ENCODE results near the gene TULP1.

Gene TULP1

DNA sequence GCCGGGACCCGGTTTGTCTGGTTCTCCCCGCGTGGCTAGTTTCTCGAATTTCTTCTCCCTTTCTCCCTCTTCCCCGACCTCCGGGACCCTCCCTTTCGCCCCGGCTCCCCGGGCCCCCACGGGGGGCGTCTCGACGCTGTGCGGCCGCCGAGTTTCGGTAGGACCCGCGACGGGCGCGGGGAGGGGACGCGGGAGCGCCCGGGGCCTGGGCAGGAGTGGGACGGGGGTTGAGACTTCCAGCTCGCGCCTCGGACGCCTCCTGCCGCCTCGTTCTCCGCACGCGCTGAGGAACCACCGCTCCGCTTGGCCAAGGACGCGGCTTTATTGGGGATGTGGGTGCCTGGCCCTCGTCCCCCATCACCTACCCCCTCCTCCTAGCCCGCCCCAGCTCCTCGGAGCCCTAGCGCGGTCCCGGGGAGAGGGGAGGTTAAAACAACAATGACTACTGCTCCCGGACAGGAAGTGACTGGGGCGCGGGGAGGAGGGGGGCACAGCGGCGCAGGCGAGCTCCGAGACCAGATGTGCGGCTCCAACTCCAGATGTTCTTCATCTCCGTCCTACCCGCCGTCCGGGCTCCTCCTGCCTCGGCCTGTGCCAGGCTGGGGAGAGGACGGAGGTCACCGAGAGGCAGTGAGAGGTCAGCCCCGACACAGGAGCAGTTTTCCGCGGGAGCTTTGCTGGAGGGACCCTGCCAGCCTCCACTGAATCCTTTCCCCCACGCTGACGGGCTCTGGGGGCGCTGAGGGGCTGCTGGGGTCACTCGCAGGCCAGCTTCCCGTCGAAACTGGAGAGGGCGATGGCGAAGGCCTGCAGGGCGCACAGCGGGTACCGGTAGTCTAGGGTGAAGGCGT, 14.9 kb downstream of the TULP1 start:
- peak in 1 of 3 experiments; percentile 40 for DNase-seq (ENCODE audit: low read depth in 2 of 3, low spot score in 2 of 3)

DNA sequence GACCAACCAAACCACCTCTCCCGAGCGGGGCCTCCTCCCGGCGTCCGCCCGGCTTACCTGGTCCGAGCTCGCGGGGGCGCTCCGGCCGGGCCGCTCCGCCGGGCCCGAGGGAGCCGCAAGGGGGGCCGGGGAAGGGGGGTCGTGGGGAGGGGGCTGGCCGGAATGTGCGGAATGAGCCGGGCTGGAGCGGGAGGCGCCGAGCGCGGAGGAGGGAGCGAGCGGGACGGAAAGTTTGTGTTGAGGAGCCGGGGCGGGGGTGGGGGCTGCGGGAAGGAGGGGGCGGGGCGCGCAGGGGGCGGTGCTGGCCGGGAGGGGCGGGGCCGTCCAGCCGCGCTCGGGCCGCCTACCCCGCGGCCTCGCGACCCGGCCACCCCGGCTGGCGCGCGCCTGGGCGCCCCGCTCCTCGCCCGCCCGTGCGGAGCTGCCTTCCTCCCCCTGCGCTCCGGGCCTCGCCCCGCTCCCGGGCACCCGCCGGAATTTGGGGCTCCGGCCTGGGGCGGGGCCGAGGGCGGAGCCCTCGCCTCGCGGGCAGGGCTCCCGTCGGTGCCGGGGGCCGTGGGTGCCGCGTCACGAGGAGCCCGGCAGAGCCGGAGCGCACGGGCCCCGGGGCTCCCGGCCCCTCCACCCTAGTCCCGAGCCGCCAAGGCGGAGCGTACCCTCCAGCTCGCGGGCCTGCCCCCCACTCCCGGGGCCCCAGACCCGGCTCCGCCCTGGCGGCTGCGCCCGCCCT, 15.7 kb downstream of the TULP1 start, which contains the start of gene TEAD3:
Gene TEAD3 (minus strand): TSS at position 239 of the 730 bp plus-strand sequence.
- DNase-seq (ENCODE audit: low read depth in 2 of 3, low spot score in 2 of 3): peak in 2 of 3 experiments; percentile 31 to 43

DNA sequence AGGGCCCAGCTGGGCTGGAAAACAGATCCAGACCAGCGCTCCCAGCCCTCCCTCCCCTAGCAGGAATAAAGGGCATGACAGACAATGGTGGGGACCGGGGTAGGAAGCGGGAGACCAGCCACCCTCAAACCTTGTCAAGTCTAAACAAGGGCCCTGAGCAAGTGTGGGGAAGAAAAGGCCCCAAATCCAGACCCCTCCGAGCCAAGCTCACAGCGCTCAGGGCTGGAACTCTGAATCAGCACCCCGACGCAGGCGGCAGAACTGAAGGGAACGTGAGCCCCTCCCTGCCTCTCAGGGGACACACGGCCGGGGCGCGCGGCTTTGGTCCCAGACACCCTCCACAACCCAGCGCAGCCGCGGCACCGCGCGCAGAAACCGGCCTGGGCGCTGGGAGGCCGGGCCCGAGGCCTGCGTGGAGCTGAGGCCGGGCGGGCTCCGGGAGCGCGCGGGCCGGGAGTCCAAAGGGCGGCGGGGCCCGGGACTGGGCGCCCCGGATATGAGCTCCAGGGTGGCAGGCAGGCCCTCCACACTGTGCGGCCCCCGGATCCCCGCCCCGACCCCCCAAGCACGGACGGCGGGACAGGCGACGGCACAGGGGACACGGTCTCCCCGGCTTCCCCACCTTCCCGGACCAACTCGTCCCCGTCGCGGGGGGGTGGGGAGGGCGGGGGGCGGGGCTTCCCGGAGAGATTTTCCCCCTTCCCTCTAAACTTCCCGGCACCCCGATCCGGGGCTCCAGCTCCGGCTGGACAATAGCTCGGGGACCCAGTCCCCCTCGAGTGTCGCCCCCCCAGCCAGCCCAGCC, 16.5 kb downstream of the TULP1 start:
- DNase-seq (ENCODE audit: low read depth in 2 of 3, low spot score in 2 of 3): no peak

DNA sequence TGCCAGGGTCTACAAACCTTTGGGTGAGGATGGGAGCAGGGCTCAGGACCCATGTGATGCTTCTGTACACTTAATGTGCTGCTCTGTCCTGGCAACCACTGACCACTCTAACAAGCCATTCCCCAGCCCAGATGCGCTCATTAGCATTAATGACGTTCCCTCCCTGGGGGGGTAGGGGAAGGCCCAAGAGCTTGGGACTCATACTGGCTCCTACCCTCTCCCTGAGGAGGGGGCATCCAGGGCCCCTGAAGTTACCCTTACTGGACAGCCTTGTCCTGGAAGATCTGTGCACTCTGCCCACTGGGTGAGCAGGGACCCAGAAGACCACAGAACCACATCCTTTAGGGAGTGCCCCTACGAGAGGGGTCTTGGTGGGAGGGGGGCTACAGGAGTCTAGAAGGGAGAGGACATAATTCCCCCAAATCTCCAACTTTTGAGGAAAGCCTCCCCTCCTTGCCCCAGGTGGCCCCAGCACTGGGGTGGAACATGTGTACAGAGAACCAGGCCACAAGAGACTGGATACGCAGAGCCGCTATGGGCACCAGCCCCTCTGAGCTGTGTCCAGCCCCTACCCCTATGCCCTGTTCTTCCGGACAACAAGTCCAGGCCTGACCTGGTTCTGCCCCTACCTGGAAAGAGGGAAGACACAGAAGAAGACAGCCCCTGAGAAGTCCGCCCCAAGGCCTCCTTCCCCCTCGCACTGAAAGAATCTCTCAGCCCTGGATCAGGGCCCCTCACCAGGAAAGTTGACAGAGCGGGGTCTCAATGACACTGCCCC, 17.2 kb downstream of the TULP1 start:
- DNase-seq (ENCODE audit: low read depth in 2 of 3, low spot score in 2 of 3): no peak

DNA sequence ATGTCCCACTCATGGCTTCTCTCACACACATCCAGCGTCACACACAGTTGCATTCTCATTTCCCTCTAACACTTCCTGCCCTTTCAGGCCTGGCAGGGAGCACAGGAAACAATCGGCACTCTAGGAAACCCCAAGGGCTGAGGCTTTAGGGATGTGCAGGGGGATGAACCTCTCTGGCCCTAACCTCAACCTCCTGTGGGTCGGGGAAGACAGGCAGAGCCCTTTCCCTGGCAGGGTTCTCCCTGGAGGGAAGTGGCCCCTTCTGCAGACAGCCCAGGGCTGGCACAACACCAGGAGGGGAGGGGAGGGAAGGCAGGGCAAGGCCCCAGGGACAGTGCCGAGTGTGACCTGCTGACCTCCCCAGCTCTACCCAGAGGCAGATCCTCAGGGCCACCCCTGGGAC, 18.5 kb downstream of the TULP1 start:
- no peak for DNase-seq (ENCODE audit: low read depth in 2 of 3, low spot score in 2 of 3)

DNA sequence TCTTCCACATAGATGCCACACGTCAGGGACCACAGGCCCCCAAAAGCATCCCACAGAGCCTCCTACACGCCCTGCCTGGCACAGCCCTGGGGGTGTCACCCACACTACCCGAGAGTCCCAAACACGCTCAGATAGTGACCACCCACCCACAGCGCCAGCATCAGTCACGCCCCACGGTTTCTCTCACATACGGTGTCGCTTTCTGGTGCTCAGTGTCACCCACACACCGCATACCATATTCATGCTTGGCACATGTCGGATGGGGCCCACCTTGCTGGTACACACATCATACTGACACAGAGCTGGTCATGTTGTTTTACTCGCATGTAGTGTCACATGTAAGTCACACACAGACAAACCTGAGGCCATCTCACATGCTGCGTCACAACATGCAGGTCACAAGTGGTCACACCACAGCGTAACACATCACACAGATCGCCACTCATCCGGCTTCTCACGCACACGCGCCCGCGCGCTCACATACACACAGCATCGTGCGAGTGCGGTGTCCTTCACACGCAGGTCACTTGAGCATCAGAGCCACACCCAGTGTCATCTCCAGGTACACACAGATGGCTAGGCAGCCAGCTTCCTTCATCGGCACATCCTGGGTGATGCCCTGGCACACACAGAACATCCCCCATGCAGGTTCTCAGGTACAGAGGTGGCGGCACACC, 19.3 kb downstream of the TULP1 start:
- no peak for DNase-seq (ENCODE audit: low read depth in 2 of 3, low spot score in 2 of 3)

DNA sequence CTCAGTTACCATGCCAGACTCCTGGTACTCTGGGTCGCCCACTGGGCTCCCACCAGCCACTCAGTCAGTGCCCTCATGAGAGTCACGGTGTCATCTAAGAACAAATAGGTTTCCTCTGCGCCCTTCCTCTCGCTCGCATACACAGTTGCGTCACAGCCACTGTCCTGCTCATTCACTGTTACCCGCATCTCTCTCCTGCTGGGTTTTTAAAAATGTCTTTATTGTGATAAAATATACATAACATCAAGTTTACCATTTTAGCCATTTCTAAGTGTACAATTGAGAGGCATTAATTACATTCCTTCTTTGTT, 19.8 kb downstream of the TULP1 start:
- no peak for DNase-seq (ENCODE audit: low read depth in 2 of 3, low spot score in 2 of 3)

DNA sequence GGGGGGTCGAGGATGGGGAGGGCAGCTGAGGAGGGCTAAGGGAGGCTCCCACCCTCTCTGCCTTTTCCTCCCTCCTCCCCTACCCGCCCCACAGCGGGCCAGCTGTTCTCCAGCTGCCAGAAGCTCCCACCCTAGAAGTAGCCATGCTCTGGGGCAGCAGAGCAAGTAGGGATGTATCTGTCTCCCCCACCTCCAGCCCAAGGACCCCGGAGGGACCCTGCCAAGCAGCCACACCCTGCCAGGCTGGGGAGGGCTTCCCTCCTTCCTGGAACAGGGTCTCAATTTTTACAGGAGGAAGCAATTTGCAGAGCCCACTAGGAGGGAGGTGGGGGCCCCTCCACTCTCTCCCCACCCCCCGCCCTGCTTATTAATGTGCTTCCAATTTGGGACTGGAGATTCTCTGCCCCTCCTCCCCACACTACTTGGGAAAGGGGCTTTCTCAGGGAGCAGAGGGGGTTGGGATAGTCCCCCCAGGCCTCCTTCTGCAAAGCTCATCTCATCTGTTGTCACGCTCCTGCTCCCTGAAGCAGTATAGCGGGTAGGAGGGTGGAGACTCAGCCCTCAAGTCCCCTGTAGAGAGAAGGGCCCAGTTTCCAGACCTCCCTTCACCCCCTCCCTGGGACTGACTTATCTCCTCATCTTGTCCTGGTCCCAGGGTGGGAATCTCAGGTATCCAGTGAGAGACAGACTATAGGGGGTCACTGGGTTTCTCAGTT, 20.3 kb downstream of the TULP1 start:
- no peak for DNase-seq (ENCODE audit: low read depth in 2 of 3, low spot score in 2 of 3)

DNA sequence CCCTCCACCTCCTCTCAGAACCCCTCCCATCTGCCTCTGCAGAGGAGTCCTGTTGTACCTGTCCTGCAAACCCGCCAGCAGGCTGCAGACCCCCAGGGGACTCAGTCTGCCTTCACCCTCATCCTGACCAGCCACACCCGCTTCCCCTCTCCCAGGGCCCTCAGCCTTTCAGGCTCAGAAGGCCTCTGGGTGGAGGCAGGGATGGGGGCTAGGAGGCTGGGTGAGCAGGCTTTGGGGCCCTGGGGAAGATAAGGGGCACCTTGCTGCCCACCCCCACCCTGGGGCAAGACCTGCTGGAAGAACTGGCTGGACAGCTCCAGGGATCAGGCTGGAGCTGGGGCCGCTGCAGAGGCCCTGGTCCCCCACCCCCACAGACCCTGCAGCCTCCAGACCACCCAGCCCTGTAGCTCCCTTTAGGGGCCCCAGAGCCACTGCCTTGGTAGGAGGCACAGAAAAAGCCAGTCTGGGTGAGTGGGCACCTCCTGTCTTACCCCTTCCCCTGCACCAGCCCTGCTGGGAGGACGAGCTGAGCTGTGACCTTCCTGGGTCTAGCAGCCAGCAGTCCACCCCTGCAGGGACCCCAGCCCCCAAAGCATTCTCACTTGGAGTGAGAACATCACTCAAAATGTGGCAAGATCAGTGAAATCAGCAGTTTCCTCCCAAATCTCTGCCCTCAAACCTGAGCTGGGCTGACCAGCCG, 21.0 kb downstream of the TULP1 start:
- DNase-seq (ENCODE audit: low read depth in 2 of 3, low spot score in 2 of 3): no peak

DNA sequence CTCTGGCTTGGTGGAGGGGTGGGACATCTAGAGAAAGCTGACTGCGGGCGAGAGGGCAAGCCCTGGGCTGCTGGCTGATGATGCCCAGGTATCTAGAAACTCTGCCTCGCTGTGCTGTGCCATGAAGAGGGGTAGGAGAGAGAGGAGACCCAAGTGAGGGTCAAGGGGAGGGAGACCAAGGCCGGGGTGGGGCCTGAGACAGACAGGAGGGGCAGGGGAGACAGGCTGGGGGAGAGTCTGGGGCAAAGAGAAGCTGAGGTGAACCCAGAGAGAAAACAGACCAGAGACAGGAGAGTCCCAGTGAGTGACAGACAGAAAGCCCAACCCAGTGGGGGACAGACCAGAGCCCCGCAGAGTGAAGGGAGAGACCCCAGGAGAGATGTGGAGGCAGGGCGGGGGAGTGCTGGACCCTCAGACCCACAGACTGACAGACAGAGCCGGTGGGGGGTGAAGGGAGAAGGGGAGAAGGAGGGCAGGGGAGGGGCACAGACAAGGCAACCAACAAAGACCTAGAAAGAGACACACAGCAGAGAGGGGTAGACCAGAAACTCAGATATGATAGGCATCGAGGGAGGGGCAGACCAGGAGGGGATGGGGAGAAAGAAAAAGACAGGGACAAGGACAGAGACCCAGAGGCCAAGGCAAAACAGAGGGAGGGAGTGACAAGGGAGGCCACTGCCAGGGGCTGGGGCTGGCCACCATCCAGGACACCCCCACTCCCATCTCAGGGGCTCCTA, 21.7 kb downstream of the TULP1 start:
- DNase-seq (ENCODE audit: low read depth in 2 of 3, low spot score in 2 of 3): no peak

DNA sequence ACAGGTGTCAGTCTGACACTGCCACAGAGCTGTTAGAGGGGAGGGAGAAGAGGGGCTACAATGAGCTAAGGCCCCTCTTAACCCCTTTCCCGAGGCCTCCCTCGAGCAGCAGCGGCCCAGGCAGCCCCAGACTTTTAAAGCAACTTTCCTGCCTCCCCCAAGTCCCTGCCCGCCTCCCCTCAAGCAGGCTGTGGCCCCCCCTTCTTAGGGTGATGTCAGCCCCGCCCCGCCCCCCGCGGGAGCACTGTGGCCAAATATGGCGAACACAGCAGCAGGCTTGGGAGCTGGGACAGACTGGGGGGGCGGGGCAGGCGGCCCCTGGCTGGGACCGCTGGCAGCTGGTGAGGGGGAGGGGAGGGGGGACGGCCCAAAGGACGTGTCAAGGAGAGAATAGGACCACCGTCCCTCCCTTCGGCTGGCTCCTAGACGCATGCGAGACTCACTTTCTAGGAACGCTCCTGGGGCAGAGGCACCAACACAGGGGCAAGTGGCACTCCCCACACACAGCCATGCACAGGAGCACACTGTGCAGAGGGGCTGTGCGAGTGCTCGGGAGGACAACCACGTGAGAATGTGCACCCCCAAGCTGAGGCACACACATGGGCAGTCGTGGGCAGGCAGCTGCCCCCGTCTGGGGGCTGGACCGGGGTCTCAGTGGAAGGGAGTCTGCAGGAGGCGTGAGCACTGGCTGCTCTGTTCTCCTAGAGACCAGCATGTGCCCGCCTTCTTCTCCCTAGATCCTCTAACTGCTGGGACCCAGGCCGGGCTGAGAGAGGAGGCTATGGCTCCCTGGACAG, 22.5 kb downstream of the TULP1 start:
- no peak for DNase-seq (ENCODE audit: low read depth in 2 of 3, low spot score in 2 of 3)

DNA sequence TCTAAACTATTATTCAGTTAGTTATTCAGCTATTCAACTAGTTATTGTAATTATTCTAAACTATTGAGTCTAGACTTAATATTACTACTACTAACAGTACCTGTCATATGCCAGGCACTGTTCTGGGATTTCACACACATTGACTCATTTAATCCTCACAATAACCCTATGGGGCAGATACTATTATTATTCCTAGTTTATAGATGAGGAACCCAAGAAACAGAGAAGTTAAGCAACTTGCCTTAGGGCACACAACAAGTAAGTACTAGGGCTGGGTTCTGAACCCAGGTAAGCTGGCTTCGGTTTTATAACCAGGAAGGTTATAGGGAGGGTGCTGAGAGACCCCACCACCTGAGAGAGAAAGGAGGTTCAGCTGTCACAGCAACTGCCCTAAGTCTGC, 23.6 kb downstream of the TULP1 start:
- DNase-seq (ENCODE audit: low read depth in 2 of 3, low spot score in 2 of 3): no peak

DNA sequence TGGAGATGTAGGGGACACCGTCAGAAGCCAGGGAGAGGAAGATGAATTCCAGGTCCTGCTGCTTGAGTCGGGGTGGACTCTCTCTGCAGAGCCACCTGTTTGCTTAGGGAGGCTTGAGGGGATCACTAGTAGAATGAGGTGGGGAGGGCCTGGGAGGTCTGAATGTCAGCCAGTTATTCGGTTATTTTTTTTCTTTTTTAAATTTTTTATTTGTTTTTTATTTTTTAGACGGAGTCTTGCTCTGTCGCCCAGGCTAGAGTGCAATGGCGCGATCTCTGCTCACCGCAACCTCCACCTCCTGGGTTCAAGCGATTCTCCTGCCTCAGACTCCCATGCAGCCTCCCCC, 24.2 kb downstream of the TULP1 start:
- no peak for DNase-seq (ENCODE audit: low read depth in 2 of 3, low spot score in 2 of 3)

DNA sequence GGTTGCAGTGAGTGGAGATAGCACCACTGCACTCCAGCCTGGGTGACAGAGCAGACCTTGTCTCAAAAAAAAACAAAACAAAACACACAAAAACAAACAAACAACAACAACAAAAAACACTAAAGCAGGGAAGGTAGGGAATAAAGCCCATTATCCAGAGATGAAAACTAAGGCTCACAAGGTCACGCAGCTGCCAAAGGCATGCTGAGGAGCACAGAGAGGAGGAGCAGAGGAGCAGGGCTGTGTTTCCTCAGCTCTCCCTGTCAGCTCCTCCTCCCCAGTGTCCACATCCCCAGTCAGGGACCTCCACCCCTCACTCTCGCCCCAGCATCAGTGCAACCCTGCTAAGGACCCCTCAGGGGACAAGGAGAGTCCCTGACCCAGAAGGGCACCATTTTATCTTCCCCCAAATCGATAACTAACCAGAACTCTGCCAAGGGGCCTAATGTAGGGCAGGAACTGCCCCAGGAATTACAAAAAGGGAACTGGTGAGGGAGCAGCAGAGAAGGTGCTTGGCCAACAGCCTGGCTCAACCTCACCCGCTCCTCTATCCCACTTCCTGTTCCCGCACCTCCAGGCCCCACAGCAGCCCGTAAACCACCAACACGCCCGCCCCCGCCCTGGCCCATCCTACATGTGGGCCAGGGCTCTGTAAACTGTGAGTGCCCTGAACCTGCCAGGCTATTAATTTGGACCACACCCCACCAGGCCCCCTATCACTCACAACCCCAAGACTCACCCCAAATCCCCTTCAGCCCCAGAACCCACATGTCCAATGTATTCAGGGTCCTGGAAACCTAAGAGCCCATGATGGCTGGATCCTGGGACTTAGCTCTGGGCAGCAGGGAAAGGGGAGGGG, 24.8 kb downstream of the TULP1 start:
- DNase-seq (ENCODE audit: low read depth in 2 of 3, low spot score in 2 of 3): no peak

DNA sequence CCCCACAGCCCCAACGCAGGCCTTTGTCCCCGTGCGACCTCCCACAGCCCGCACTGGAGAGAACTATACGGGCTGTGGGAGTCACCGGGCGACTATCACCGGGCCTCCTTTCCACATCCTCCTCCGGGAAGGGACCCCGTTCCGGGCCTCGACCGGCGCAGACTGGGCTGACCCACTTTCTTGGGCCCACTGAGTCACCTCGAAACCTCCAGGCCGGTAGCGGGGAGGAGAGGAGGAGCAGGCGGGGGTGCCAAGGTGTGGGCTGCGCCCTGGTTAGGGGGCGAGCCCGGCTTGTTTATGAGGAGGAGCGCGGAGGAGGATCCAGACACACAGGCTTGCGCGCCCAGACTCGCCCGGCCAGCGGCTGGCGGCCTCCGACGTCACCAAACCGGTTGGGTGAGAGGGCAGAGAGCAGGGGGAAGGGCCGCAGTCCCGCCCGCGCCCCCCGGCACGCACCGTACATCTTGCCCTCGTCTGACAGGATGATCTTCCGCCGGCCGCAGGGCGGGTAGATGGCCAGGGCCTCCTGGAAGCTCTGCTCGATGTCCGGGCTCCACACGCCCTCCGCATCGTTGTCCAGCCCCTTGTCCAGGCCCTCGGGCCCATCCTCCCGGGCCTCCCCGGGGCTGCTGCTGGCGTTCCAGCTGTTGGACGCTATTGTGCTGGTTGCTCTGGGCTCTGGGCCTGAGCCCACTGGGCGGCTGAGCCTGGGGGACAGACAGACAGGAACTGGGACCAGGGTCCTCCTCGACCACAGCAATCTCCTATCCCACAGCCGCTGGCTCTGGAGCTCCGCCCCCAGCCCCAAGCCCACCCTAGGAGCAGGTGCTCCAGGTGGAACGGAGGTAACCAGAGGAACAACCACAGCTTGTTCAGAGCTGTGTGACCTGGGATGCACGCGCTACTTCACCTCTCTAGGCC, 26.4 kb downstream of the TULP1 start:
- DNase-seq (ENCODE audit: low read depth in 2 of 3, low spot score in 2 of 3): no peak

DNA sequence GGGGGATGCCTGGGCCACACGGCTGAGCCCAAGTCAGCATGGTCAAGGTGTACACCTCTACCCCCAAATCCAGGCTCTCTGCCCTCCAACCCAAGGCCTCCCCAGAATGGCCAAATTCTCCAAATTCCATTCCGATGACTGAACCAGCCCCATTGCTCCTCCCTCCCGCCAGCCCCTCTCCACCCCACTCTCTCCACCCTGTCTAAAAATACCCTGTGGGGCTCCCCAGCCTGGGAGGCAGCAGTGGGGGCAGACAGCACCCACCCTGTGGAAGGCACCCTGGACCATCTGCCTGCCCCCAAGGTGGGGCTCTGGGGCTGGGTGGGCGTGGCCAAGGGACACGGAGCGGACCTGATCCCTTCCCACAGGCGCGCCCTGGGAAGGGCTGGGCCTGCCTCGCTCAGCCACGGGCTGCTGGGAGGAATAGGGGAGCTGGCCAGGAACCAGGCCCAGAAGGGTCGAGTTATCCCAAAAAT, 27.3 kb downstream of the TULP1 start:
- no peak for DNase-seq (ENCODE audit: low read depth in 2 of 3, low spot score in 2 of 3)
